GM12878 (cell line): ENCODE data around the gene GDF15. TPM values are rescaled to one million over a fixed set of nuclear protein-coding genes. Genes with fewer than 3 reads are reported as not detected.
A peak's percentile ranks its signal among the peaks of the same experiment; 100 is the strongest.

Experiments
- ATF7 ChIP-seq: fragments of 450-650 bp; IDR thresholded peaks from 2 replicates; pipeline ENCODE4 v1.6.1; 2016; ENCODE audit warnings: low read depth, mild to moderate bottlenecking
- CBX5 ChIP-seq: sonication (generic); IDR thresholded peaks from 2 replicates; pipeline ENCODE4 v1.6.1; 2016; ENCODE audit warnings: low read depth, moderate library complexity, mild to moderate bottlenecking, inconsistent platforms
- CREB1 ChIP-seq: IDR thresholded peaks from 2 replicates; pipeline ENCODE4 v1.6.1; 2012; ENCODE audit warnings: low read depth, mild to moderate bottlenecking, inconsistent platforms
- EZH2 ChIP-seq: IDR thresholded peaks from 2 replicates; pipeline ENCODE4 v1.6.1; 2012; ENCODE audit warnings: low read depth, mild to moderate bottlenecking, control low read depth, inconsistent platforms, low read length, borderline replicate concordance; ENCODE audit not compliant: control insufficient read depth
- GATAD2B ChIP-seq: fragments of 450-650 bp; conservative IDR thresholded peaks from 2 replicates; pipeline ENCODE4 v1.6.1; 2017; ENCODE audit warnings: low read depth, mild to moderate bottlenecking, moderate library complexity
- NFYA ChIP-seq: IDR thresholded peaks from 2 replicates; pipeline ENCODE4 v1.6.1; 2011; ENCODE audit warnings: low read depth, mild to moderate bottlenecking, low read length, improper control_type of control experiment, borderline replicate concordance
- POLR2A ChIP-seq: IDR thresholded peaks from 2 replicates; pipeline ENCODE4 v1.6.1; 2011; ENCODE audit warnings: low read depth, mild to moderate bottlenecking, low read length
- SIN3A ChIP-seq: IDR thresholded peaks from 2 replicates; pipeline ENCODE4 v1.6.1; 2012; ENCODE audit warnings: low read depth, low read length, improper control_type of control experiment
- TCF12 ChIP-seq: IDR thresholded peaks from 2 replicates; pipeline ENCODE4 v1.6.1; 2011; ENCODE audit warnings: low read depth, mild to moderate bottlenecking, low read length
- TCF3 ChIP-seq: IDR thresholded peaks from 2 replicates; pipeline ENCODE4 v1.6.1; 2012; ENCODE audit warnings: low read depth, mild to moderate bottlenecking, low read length, borderline replicate concordance; ENCODE audit not compliant: insufficient read depth
- polyA plus RNA-seq, 11 experiments: library from polyadenylated mRNA; depleted of rRNA in 4 of 11; unstranded in 6 of 11; stranded (reverse) in 5 of 11; fragments of >200 nt; fragmentation: Nextera tagmentation in 4 of 11; fragmentation: Illumina TruSeq in 1 of 11; extraction: Ambion mirVana in 4 of 11; extraction: Trizol in 1 of 11; gene quantifications; 1 replicate in 1 of 11; 2 replicates in 10 of 11; pipeline versions ENCODE4 v1.2.1 to v1.2.3, GENCODE V29; 2011 to 2016; ENCODE audit warnings: inconsistent platforms in 2 of 11, missing spikeins in 2 of 11, low read depth in 1 of 11
- total RNA-seq, 4 experiments: library from RNA; depleted of rRNA in 3 of 4; stranded (reverse); fragments of >200 nt in 3 of 4; fragmentation: Illumina TruSeq in 1 of 4; extraction: Trizol in 1 of 4; gene quantifications; 2 replicates each; pipeline versions ENCODE4 v1.2.1 to v1.2.3, GENCODE V29; 2013 to 2021
- TF ChIP-seq, protein P1 (sequence below): IDR thresholded peaks from 2 replicates; pipeline ENCODE4 v1.6.1; 2012; ENCODE audit warnings: low read depth, low read length, improper control_type of control experiment
- TF ChIP-seq, protein P2 (sequence below): fragments of 450-650 bp; IDR thresholded peaks from 2 replicates; pipeline ENCODE4 v1.6.1; 2017; ENCODE audit warnings: mild to moderate bottlenecking, moderate library complexity

Gene GDF15
- total and polyA plus RNA-seq, 10 of the 15 experiments (the other 5 are each of a cell fraction or from before 2014, with no cell fraction given) = 0.11 to 3.6 (median 1.6) TPM; not detected in 1

DNA sequence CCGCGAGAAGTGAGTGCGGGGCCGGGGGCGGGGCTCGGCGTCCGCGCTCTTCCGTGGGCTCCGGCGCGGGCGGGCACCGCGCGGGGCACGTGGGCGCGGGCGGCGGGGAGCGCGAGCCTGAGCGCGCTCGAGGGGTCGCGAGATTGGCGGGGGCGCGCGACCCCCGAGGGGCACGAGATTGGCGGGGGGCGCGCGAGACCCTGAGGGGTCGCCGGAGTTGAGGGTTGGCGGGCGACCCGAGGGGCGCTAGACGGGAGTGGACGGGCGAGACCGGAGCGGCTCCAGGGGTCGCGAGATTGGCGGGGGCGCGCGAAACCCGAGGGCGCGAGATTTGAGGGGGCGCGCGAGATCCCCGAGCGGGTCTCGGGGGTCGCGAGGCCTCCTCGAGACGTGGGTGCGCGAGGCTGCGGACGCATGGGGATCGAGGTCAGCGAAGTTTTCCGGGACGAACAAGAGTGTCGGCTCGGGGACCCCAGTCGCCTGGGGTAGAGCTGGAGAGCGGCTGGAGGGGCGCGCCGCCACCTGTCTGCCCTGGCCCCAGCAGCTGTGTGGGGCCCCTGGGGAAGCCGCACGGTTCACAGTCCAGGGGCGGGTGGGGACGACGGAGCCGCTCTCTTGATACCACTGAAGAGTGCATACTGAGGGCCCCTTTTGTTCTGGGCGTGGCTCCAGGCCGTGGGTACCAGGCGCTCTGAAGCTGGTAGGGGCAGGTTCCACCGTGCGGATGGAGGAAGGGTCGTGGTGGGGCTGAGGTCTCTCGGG lies 33.9 kb downstream of the GDF15 start (continued):
- TF ChIP-seq SIN3A = peak; percentile 5; the same call in 1 of the 2 replicates
- 0 out of 2 replicates have a peak, but pooled peaks have one; percentile 4 for TF ChIP-seq GATAD2B
- peak; percentile 65; the same call in 1 of the 2 replicates for TF ChIP-seq TCF12
- TF ChIP-seq TCF3 = peak; percentile 56; the same call in 1 of the 2 replicates
- TF ChIP-seq CBX5 = no peak
- TF ChIP-seq, protein P1, sequence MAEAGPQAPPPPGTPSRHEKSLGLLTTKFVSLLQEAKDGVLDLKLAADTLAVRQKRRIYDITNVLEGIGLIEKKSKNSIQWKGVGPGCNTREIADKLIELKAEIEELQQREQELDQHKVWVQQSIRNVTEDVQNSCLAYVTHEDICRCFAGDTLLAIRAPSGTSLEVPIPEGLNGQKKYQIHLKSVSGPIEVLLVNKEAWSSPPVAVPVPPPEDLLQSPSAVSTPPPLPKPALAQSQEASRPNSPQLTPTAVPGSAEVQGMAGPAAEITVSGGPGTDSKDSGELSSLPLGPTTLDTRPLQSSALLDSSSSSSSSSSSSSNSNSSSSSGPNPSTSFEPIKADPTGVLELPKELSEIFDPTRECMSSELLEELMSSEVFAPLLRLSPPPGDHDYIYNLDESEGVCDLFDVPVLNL = peak; percentile 48; the same call in 1 of the 2 replicates
- no peak for TF ChIP-seq ATF7
- peak; percentile 71 for TF ChIP-seq POLR2A
- no peak for TF ChIP-seq EZH2
- TF ChIP-seq, protein P2, sequence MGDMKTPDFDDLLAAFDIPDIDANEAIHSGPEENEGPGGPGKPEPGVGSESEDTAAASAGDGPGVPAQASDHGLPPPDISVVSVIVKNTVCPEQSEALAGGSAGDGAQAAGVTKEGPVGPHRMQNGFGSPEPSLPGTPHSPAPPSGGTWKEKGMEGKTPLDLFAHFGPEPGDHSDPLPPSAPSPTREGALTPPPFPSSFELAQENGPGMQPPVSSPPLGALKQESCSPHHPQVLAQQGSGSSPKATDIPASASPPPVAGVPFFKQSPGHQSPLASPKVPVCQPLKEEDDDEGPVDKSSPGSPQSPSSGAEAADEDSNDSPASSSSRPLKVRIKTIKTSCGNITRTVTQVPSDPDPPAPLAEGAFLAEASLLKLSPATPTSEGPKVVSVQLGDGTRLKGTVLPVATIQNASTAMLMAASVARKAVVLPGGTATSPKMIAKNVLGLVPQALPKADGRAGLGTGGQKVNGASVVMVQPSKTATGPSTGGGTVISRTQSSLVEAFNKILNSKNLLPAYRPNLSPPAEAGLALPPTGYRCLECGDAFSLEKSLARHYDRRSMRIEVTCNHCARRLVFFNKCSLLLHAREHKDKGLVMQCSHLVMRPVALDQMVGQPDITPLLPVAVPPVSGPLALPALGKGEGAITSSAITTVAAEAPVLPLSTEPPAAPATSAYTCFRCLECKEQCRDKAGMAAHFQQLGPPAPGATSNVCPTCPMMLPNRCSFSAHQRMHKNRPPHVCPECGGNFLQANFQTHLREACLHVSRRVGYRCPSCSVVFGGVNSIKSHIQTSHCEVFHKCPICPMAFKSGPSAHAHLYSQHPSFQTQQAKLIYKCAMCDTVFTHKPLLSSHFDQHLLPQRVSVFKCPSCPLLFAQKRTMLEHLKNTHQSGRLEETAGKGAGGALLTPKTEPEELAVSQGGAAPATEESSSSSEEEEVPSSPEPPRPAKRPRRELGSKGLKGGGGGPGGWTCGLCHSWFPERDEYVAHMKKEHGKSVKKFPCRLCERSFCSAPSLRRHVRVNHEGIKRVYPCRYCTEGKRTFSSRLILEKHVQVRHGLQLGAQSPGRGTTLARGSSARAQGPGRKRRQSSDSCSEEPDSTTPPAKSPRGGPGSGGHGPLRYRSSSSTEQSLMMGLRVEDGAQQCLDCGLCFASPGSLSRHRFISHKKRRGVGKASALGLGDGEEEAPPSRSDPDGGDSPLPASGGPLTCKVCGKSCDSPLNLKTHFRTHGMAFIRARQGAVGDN = 0 out of 2 replicates have a peak, but pooled peaks have one; percentile 12
- TF ChIP-seq CREB1 = no peak
- TF ChIP-seq NFYA = no peak
